Glutamatergic neuron (in vitro differentiated cells): ENCODE data around the gene LMO7. TPM values are rescaled to one million over a fixed set of nuclear protein-coding genes. Genes with fewer than 3 reads are reported as not detected.
"Not testable (repeated sequence)": the region's sequence is repeated elsewhere in the genome, so short reads cannot be mapped to it uniquely, and the experiment has no call there.

Experiments
- DNase-seq: peaks from one replicate; pipeline ENCODE4 v3.0.0; 2022
- H3K27ac Mint-ChIP-seq: one replicate; pipeline ENCODE4 v1.8.0; 2020; ENCODE audit warnings: mild to moderate bottlenecking, mixed read lengths, inconsistent platforms; ENCODE audit not compliant: unreplicated experiment
- H3K27me3 Mint-ChIP-seq: one replicate; pipeline ENCODE4 v1.8.0; 2020; ENCODE audit warnings: mild to moderate bottlenecking, moderate library complexity, mixed read lengths, inconsistent platforms; ENCODE audit not compliant: unreplicated experiment
- H3K36me3 Mint-ChIP-seq: one replicate; pipeline ENCODE4 v1.8.0; 2020; ENCODE audit warnings: mild to moderate bottlenecking, mixed read lengths, inconsistent platforms; ENCODE audit not compliant: unreplicated experiment
- H3K4me1 Mint-ChIP-seq: one replicate; pipeline ENCODE4 v1.8.0; 2020; ENCODE audit warnings: mild to moderate bottlenecking, low read depth, mixed read lengths, inconsistent platforms; ENCODE audit not compliant: unreplicated experiment
- H3K4me3 Mint-ChIP-seq: one replicate; pipeline ENCODE4 v1.8.0; 2020; ENCODE audit warnings: mild to moderate bottlenecking, mixed read lengths, inconsistent platforms; ENCODE audit not compliant: unreplicated experiment
- H3K9me3 Mint-ChIP-seq: one replicate; pipeline ENCODE4 v1.8.0; 2020; ENCODE audit warnings: mild to moderate bottlenecking, moderate library complexity, mixed read lengths, inconsistent platforms; ENCODE audit not compliant: unreplicated experiment
- total RNA-seq: library from RNA; stranded (reverse); fragmentation: NEBNext Ultra II Directional; extraction: Animal tissue kit (Norgen Biotek cat#: 25700); gene quantifications from one replicate; pipeline ENCODE4 v1.2.1, GENCODE V29; 2021; ENCODE audit not compliant: unreplicated experiment
- TF ChIP-seq, protein P1 (sequence below): fragments of 200-600 bp; sonication (generic); IDR thresholded peaks from one replicate; pipeline ENCODE4 v1.5.0; 2021; ENCODE audit not compliant: partially characterized antibody, unreplicated experiment

LMO7 gene
- total RNA-seq, 1 donor from 2014 or later = 5.0 TPM

DNA sequence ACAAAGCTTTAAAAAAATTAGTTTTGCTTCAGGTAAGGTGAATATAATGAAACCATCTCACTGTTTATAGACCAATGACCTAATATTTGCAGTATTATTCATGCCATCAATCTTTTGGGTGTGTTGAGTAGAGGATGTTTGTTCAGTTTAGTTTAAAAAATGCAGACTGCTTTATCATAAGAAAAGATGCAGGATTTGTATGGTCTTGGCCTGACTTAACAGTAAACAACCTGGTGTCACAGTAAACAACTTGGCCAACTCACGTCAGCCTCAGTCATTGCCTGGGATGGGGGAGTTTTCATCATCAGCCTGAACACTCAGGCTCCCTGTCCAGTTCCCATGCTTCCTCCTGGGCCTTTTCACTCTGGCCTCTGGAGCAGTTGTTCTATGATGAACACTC, 55.1 kb downstream of the LMO7 start:
- no peak overlapping the region for H3K4me3 Mint-ChIP-seq
- no peak overlapping the region for H3K27ac Mint-ChIP-seq
- no peak for DNase-seq
- no peaks in the 10 kb centered on the region for H3K36me3 Mint-ChIP-seq
- H3K27me3 Mint-ChIP-seq = no peaks in the 10 kb centered on the region
- H3K9me3 Mint-ChIP-seq = peaks cover 2% of the 10 kb centered on the region
- TF ChIP-seq, protein P1, sequence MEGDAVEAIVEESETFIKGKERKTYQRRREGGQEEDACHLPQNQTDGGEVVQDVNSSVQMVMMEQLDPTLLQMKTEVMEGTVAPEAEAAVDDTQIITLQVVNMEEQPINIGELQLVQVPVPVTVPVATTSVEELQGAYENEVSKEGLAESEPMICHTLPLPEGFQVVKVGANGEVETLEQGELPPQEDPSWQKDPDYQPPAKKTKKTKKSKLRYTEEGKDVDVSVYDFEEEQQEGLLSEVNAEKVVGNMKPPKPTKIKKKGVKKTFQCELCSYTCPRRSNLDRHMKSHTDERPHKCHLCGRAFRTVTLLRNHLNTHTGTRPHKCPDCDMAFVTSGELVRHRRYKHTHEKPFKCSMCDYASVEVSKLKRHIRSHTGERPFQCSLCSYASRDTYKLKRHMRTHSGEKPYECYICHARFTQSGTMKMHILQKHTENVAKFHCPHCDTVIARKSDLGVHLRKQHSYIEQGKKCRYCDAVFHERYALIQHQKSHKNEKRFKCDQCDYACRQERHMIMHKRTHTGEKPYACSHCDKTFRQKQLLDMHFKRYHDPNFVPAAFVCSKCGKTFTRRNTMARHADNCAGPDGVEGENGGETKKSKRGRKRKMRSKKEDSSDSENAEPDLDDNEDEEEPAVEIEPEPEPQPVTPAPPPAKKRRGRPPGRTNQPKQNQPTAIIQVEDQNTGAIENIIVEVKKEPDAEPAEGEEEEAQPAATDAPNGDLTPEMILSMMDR = no peak
- peaks cover 6% of the 10 kb centered on the region for H3K4me1 Mint-ChIP-seq

DNA sequence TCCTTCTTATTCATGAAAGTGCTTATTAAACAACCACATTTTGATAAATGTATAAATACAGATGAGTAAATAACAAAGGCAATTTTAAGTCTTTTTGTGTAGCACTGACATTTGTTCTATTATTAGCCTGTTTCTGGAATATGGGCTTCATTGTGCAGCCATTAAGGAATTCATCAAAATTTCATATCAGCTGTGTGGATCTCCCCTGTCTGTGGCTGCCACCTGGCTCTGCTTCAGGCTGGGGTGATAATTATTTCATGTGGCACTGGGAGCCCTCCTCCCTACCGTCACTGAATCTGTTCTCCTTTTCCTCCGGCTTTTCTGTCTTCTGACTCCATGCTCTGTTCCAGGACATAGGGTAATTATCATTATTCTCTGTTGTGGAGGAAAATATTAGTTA, 57.1 kb downstream of the LMO7 start:
- Mint-ChIP-seq H3K27me3 (no peaks in the 10 kb centered on the region), H3K4me3 (no peak overlapping the region), H3K9me3 (peaks cover 2% of the 10 kb centered on the region), H3K4me1 (peaks cover 6% of the 10 kb centered on the region), H3K27ac (no peak overlapping the region), H3K36me3 (no peaks in the 10 kb centered on the region)
- TF ChIP-seq, protein P1 = no peak
- no peak for DNase-seq

DNA sequence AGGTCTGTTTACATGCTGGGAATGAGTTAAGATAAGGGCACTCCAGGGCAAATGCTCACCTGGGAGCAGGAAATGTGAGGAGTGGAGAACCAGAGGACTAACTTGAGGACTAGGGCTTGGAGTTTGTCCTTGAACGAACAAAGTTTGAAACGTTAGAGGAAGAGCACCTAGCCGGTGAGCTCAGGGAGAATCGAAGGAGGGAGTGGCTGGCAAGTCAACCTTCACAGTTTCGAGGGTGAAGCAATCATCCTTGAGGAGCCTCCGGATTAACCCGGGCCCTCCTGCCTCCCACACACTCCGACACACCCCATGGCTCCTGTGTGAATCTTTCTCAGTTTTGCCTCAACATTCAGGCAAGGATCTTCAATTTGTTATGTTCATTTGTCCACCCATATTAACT, 58.6 kb downstream of the LMO7 start:
- Mint-ChIP-seq H3K27ac (no peak overlapping the region), H3K4me3 (no peak overlapping the region), H3K36me3 (peaks cover 7% of the 10 kb centered on the region)

DNA sequence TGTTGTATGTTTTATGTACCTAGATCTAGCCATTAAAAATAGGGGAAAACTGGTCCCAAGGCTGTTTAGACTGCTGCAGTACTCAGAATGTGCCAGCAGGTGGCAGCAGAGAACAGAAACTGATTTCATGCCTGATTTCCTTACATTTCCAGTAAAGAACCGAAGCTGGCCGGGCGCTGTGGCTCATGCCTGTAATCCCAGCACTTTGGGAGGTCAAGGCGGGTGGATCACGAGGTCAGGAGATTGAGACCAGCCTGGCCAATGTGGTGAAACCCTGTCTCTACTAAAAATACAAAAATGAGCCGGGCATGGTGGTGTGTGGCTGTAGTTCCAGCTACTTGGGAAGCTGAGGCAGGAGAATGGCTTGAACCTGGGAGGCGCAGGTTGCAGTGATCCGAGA, 59.8 kb downstream of the LMO7 start:
- H3K36me3 Mint-ChIP-seq = not testable (repeated sequence)

More for the DNA sequence above, 58.6 kb downstream of the LMO7 start:
- TF ChIP-seq, protein P1 = no peak
- no peak for DNase-seq
- Mint-ChIP-seq H3K27me3 (no peaks in the 10 kb centered on the region), H3K9me3 (peaks cover 2% of the 10 kb centered on the region), H3K4me1 (peaks cover 6% of the 10 kb centered on the region)

DNA sequence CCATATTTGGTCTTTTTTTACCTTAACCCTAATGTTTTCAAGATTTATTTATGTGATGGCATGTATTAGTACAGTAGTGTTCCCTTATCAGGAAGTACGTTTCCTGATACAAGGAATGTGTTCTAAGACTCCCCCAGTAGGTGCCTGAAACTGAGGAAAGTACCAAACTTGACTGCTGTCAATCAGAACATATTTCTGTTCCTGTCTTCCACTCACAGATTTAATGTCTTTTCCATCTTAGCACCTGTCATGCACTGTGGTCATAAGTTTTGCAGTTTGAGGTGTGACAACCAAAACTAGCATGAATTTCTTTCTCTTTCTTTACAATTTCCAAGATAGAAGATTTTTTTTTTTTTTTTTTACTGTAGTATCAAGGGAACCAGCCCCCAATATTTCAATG, 62.9 kb downstream of the LMO7 start:
- H3K4me3 Mint-ChIP-seq = no peak overlapping the region
- H3K27me3 Mint-ChIP-seq = peaks cover 2% of the 10 kb centered on the region
- TF ChIP-seq, protein P1 = no peak
- H3K36me3 Mint-ChIP-seq = peaks cover 7% of the 10 kb centered on the region
- DNase-seq = no peak
- no peaks in the 10 kb centered on the region for H3K4me1 Mint-ChIP-seq
- H3K27ac Mint-ChIP-seq = no peak overlapping the region
- peaks cover 2% of the 10 kb centered on the region for H3K9me3 Mint-ChIP-seq

More for the DNA sequence above, 59.8 kb downstream of the LMO7 start:
- H3K27me3 Mint-ChIP-seq, H3K4me3 Mint-ChIP-seq, H3K9me3 Mint-ChIP-seq, H3K4me1 Mint-ChIP-seq, H3K27ac Mint-ChIP-seq: not testable (repeated sequence)
- DNase-seq = peak; percentile 87
- TF ChIP-seq, protein P1 = peak; percentile 97

DNA sequence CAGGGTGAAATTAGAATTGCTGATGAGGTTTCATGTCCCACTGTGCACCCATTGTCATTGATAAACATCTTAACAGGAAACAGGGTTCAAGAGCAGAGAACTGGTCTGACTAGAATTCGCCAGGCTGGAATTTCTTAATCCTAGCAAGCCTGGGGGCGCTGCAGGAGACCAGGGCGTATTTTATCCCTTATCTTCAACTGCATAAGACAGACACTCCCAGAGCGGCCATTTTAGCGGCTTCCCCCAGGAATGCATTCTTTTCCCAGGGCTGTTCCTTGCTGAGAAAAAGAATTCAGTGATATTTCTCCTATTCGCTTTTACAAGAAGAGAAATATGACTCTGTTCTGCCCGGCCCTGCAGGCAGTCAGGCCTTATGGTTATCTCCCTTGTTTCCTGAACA, 63.6 kb downstream of the LMO7 start:
- H3K27me3 Mint-ChIP-seq, H3K36me3 Mint-ChIP-seq, H3K4me1 Mint-ChIP-seq, H3K4me3 Mint-ChIP-seq, H3K9me3 Mint-ChIP-seq, H3K27ac Mint-ChIP-seq, DNase-seq: not testable (repeated sequence)
